Measurements from ENCODE around the gene NOP14.

- TF ChIP-seq, protein P1, sequence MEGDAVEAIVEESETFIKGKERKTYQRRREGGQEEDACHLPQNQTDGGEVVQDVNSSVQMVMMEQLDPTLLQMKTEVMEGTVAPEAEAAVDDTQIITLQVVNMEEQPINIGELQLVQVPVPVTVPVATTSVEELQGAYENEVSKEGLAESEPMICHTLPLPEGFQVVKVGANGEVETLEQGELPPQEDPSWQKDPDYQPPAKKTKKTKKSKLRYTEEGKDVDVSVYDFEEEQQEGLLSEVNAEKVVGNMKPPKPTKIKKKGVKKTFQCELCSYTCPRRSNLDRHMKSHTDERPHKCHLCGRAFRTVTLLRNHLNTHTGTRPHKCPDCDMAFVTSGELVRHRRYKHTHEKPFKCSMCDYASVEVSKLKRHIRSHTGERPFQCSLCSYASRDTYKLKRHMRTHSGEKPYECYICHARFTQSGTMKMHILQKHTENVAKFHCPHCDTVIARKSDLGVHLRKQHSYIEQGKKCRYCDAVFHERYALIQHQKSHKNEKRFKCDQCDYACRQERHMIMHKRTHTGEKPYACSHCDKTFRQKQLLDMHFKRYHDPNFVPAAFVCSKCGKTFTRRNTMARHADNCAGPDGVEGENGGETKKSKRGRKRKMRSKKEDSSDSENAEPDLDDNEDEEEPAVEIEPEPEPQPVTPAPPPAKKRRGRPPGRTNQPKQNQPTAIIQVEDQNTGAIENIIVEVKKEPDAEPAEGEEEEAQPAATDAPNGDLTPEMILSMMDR (IDR thresholded peaks at IDR 0.05; ENCODE audit: extremely low read depth in 1 of 2, insufficient read depth in 1 of 2, low read depth in 1 of 2, low read length in 2 of 2), result no peak
- no peak for TF ChIP-seq POLR2A (IDR thresholded peaks at IDR 0.05; ENCODE audit: low read depth, low read length)
- no peak for TF ChIP-seq POLR2AphosphoS5 (IDR thresholded peaks at IDR 0.05; ENCODE audit: insufficient read depth, low read depth, low read length)
- no peak for TF ChIP-seq EZH2 (IDR thresholded peaks at IDR 0.05; ENCODE audit: borderline replicate concordance, low read depth, low read length, severe bottlenecking)
- TF ChIP-seq MYC (IDR thresholded peaks at IDR 0.05; ENCODE audit: low read depth, low read length), result no peak
- TF ChIP-seq JUN (IDR thresholded peaks at IDR 0.05; ENCODE audit: borderline replicate concordance, insufficient read depth, insufficient read length, low read depth), result no peak
Measured at GRCh38 chr4:2930135-2930757, 33.0 kb downstream of the NOP14 start.

All from endothelial cell of umbilical vein (primary cell).